HG02973 (cell line): ENCODE measurements around the gene GCK.

Experiments used
- ATAC-seq: cut with Tn5 transposase; IDR thresholded peaks from one replicate; pipeline ENCODE4 v1.9.1; 2021; ENCODE audit warnings: moderate library complexity; ENCODE audit not compliant: unreplicated experiment

The GCK gene

GRCh38 chr7:44108768-44109750, 80.2 kb downstream of the GCK start:
- no peak for ATAC-seq

GRCh38 chr7:44107961-44108767, 81.1 kb downstream of the GCK start:
- no peak for ATAC-seq

GRCh38 chr7:44107116-44107960, 81.9 kb downstream of the GCK start:
- ATAC-seq: no peak

- no peak for ATAC-seq
Measured at GRCh38 chr7:44106311-44107065, 82.8 kb downstream of the GCK start.

GRCh38 chr7:44105832-44106231, 83.4 kb downstream of the GCK start:
- ATAC-seq: no peak

- no peak for ATAC-seq
Measured at GRCh38 chr7:44104860-44105771, 84.1 kb downstream of the GCK start.

- no peak for ATAC-seq
Measured at GRCh38 chr7:44103923-44104859, 85.0 kb downstream of the GCK start, which contains the start of gene AEBP1. AEBP1 (plus strand) TSS chr7:44104345; CDS start chr7:44104666, 321 bp downstream.

- ATAC-seq: no peak
Measured at GRCh38 chr7:44103566-44103922, 85.7 kb downstream of the GCK start.

- no peak for ATAC-seq
Measured at GRCh38 chr7:44102846-44103565, 86.2 kb downstream of the GCK start.

GRCh38 chr7:44101966-44102845, 87.0 kb downstream of the GCK start:
- no peak for ATAC-seq

- no peak for ATAC-seq
Measured at GRCh38 chr7:44101303-44101965, 87.8 kb downstream of the GCK start.

GRCh38 chr7:44100458-44101302, 88.6 kb downstream of the GCK start:
- no peak for ATAC-seq

GRCh38 chr7:44099669-44100068, 89.6 kb downstream of the GCK start:
- no peak for ATAC-seq

- ATAC-seq: no peak
Measured at GRCh38 chr7:44098092-44099068, 90.9 kb downstream of the GCK start.
